Measurements from ENCODE around the gene CTAGE15.
"Not testable (repeated sequence)": the region's sequence is repeated elsewhere in the genome, so short reads cannot be mapped to it uniquely, and the experiment has no call there.

DNA sequence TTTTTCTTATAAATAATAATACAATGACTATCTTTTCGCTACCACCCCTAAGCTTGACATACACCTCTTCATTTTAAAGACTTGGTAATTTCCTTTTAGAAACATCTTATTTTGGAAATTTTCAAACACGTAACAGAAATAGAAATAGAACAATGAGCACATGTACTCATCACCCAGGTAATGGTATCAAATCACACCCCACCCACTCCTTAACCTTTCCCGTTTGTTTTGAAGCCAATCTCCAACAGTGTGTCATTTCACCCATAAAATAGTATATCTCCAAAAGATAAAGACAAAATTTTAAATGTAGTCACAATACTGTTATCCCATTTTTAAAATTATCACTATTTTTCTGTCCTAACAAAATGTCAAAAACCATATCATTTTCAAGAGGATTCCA lies 16.6 kb downstream of the CTAGE15 start:
- not testable (repeated sequence) for TF ChIP-seq YY1 (IDR thresholded peaks at IDR 0.05; ENCODE audit: insufficient read depth, insufficient read length); ZNF274 (IDR thresholded peaks at IDR 0.05; ENCODE audit: low read depth, low read length); SUZ12 (IDR thresholded peaks at IDR 0.05; ENCODE audit: extremely low read depth, insufficient read depth, insufficient read length)

All from NT2/D1 (cell line).